Measurements from ENCODE around the gene MYLK3. TPM values are rescaled to one million over a fixed set of nuclear protein-coding genes. Genes with fewer than 3 reads are reported as not detected.

Gene MYLK3
- total RNA-seq, 2 experiments from 2014 or later, result 0.11 TPM; not detected in 1

GRCh38 chr16:46715769-46716305, 32.3 kb downstream of the MYLK3 start:
- Mint-ChIP-seq H3K27ac (no peak overlapping the region), H3K27me3 (no peaks in the 10 kb centered on the region), H3K9me3 (no peaks in the 10 kb centered on the region), H3K36me3 (ENCODE audit: low read depth) (no peaks in the 10 kb centered on the region), H3K4me1 (ENCODE audit: low read depth) (no peaks in the 10 kb centered on the region), H3K4me3 (no peak overlapping the region)
- no peak for DNase-seq
- TF ChIP-seq CTCF (IDR thresholded peaks at IDR 0.05), result no peak
- CTCF ChIA-PET, result no interaction called here
- intact Hi-C loops (cut with micrococcal nuclease), result no loop called here
- POLR2A ChIA-PET, result no interaction called here
- ATAC-seq, result no peak

DNA sequence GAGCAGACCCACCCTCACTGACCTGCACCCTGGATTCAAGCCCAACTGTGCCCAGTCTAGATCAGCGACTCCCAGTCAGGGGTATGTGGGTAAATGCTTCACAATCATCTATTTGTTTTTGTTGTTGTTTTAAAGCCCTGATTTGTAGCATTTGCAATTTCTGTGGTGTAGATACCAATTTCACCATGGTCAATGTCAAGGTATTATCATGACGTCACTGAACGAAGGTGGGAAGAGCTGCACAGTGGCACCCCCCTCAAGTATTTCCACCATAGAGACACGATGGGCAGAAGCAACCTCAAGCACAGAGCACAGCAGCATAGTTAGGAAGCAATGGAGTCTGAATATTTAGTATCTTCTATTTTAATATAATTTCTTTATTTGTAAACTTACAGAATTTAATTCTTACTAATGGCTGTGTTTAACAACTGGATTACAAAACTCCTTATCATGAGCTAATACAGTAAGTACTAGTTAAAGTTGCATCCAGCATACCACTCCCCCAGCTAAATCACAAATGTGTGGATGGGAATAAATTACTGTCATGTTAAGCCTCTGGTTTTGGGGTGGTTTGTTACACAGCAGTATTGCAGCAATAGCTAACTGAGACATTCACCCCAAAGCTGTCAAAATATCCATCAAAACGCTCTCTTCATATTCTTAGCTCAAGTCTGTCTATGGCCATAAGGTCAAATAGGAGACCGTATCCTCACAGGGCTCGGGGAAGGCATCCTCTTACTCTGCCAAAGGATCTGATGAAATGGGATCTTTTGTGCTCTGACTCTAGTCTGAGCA, 33.1 kb downstream of the MYLK3 start:
- no peak for ATAC-seq
- no peak for TF ChIP-seq CTCF (IDR thresholded peaks at IDR 0.05)
- DNase-seq, result no peak
- no peaks in the 10 kb centered on the region for H3K36me3 Mint-ChIP-seq (ENCODE audit: low read depth)
- no peak overlapping the region for H3K27ac Mint-ChIP-seq
- CTCF ChIA-PET, result interaction anchor here (1.0 kb wide), 1 partner anchor 139 kb away, joined by 4 read pairs; no protein-coding TSS in a partner anchor
- H3K27me3 Mint-ChIP-seq, result no peaks in the 10 kb centered on the region
- POLR2A ChIA-PET, result no interaction called here
- H3K9me3 Mint-ChIP-seq, result no peaks in the 10 kb centered on the region
- intact Hi-C loops (cut with micrococcal nuclease), result no loop called here
- no peaks in the 10 kb centered on the region for H3K4me1 Mint-ChIP-seq (ENCODE audit: low read depth)
- no peak overlapping the region for H3K4me3 Mint-ChIP-seq

DNA sequence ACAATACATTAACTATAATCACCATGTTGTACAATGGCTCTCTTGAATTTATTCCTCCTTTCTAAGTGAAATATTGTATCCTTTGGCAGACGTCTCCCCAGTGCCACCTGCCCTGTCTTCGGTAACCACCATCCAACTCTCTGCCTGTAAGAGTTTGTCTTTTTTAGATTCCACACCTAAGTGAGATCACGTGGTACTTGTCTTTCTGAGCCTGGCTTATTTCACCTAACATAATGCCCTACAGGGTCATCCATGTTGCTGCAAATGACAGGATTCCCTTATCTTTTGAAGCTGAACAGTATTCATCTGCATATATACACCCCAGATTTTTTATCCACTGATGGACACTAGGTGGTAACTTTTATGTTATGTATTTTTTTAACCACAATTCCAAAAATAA, 34.5 kb downstream of the MYLK3 start:
- TF ChIP-seq CTCF (IDR thresholded peaks at IDR 0.05), result no peak
- CTCF ChIA-PET, result interaction anchor here (1.0 kb wide), 1 partner anchor 140 kb away, joined by 4 read pairs; no protein-coding TSS in a partner anchor
- POLR2A ChIA-PET, result interaction anchor here (0.6 kb wide), 1 partner anchor 71 kb away, joined by 3 read pairs; no protein-coding TSS in a partner anchor
- intact Hi-C loops (cut with micrococcal nuclease), result no loop called here
- ATAC-seq (no peak), DNase-seq (no peak)
- H3K27me3 Mint-ChIP-seq, result no peaks in the 10 kb centered on the region
- no peak overlapping the region for H3K4me3 Mint-ChIP-seq
- H3K4me1 Mint-ChIP-seq (ENCODE audit: low read depth), result no peaks in the 10 kb centered on the region
- no peak overlapping the region for H3K27ac Mint-ChIP-seq
- no peaks in the 10 kb centered on the region for H3K36me3 Mint-ChIP-seq (ENCODE audit: low read depth)
- H3K9me3 Mint-ChIP-seq, result no peaks in the 10 kb centered on the region

DNA sequence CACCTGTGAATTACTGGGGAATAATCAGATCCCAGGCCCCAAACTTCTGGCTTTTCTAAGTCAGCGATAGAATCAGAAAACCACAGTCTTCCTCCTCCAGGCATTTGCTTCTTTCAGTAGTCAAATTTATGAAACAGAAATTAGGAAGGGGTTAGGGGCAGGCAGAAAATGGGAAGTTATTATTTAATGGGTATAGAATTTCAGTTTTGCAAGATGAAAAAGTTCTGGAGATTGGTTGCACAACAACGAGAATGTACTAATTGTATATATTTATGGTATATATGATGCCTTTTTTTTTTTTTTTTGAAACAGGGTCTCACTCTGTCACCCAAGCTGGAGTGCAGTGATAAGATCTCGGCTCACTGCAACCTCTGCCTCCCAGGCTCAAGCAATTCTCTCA, 35.2 kb downstream of the MYLK3 start:
- intact Hi-C loops (cut with micrococcal nuclease), result no loop called here
- H3K27me3 Mint-ChIP-seq, result no peaks in the 10 kb centered on the region
- H3K4me3 Mint-ChIP-seq, result no peak overlapping the region
- H3K9me3 Mint-ChIP-seq, result no peaks in the 10 kb centered on the region
- no peak for DNase-seq
- POLR2A ChIA-PET, result no interaction called here
- H3K36me3 Mint-ChIP-seq (ENCODE audit: low read depth), result no peaks in the 10 kb centered on the region
- ATAC-seq, result no peak
- no peak overlapping the region for H3K27ac Mint-ChIP-seq
- H3K4me1 Mint-ChIP-seq (ENCODE audit: low read depth), result no peaks in the 10 kb centered on the region
- CTCF ChIA-PET, result no interaction called here
- TF ChIP-seq CTCF (IDR thresholded peaks at IDR 0.05), result no peak

All from activated CD8-positive, alpha-beta T cell treated with anti-CD3 and anti-CD28 coated beads for 36 hours (primary cell).